ENCODE data around the gene DPPA2. TPM values are rescaled to one million over a fixed set of nuclear protein-coding genes. Genes with fewer than 3 reads are reported as not detected.

DPPA2 gene
- total RNA-seq, 2 experiments from 2014 or later, result not detected

DNA sequence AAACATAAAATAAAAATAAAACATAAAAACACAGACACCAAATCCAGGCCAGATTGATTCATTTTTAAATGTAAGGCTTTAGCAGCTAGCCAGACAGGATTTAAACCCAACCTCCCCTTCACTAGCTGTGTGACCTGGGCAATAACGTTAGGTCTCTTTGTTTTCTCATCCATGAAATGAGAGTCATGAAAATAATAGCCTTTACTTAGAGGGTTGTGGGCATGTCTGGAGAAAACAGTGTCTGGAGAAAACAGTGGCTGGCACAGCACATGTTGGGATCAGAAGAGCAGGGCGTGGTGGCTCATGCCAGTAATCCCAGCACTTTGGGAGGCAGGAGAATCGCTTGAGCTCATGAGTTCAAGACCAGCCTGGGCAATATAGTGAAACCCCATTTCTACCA is 22.9 kb upstream of the DPPA2 start:
- intact Hi-C loops (cut with micrococcal nuclease), result no loop called here
- H3K4me3 Mint-ChIP-seq, result no peak overlapping the region
- peaks cover 5% of the 10 kb centered on the region for H3K36me3 Mint-ChIP-seq (ENCODE audit: low read depth)
- DNase-seq, result no peak
- peaks cover 12% of the 10 kb centered on the region for H3K4me1 Mint-ChIP-seq (ENCODE audit: low read depth)
- H3K27ac Mint-ChIP-seq, result no peak overlapping the region
- peaks cover 1% of the 10 kb centered on the region for H3K9me3 Mint-ChIP-seq
- CTCF ChIA-PET, result no interaction called here
- peaks cover 24% of the 10 kb centered on the region for H3K27me3 Mint-ChIP-seq (ENCODE audit: low read depth)

DNA sequence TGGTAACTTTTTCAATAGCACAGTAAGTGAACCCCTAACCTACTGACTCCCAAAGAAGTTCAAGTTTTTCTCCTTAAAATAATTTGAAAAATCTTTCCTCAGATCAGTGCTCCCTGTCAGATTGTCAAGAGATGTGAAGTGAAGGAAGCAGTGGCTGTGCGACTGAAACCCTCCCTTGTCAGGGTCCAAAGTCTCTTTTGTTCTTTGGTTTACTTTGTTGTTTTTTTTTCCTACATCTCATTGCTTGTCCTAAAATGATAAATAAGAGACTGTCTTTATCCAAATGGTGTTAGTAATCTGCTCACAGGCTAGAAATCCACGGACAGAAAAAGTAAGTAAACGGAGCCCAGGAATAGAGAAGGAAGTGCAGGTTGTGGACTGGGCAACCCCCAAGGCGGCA is 22.0 kb upstream of the DPPA2 start:
- Mint-ChIP-seq H3K4me3 (no peak overlapping the region), H3K27ac (no peak overlapping the region), H3K4me1 (ENCODE audit: low read depth) (peaks cover 12% of the 10 kb centered on the region), H3K36me3 (ENCODE audit: low read depth) (peaks cover 5% of the 10 kb centered on the region), H3K27me3 (ENCODE audit: low read depth) (peaks cover 24% of the 10 kb centered on the region), H3K9me3 (peaks cover 1% of the 10 kb centered on the region)
- DNase-seq, result no peak
- CTCF ChIA-PET, result no interaction called here
- intact Hi-C loops (cut with micrococcal nuclease), result no loop called here

DNA sequence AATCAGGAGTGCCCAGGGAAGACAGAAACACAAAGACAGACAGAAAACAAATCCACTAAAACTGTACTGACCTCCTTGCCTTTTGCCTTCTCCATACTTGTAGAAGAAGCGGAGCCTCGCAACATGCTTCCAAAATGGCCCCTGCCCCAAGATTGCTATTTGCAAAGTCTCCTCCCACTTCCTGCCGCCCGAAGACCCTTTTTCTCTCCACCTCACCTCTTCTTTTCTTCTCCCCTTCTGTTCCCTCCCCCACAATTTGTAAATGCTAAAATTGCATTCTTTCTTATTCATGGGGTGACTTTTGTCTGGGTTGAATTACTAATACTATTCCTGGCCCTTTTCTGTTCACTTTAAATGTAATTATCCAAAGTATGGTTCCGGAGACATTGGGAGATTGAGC is 21.1 kb upstream of the DPPA2 start, which contains the start of gene DPPA4:
TSS of gene DPPA4 (minus strand) at position 154 of the 400 bp plus-strand sequence. CDS start at position 125, 29 bp downstream.
- peaks cover 5% of the 10 kb centered on the region for H3K36me3 Mint-ChIP-seq (ENCODE audit: low read depth)
- peaks cover 12% of the 10 kb centered on the region for H3K4me1 Mint-ChIP-seq (ENCODE audit: low read depth)
- peaks cover 24% of the 10 kb centered on the region for H3K27me3 Mint-ChIP-seq (ENCODE audit: low read depth)
- H3K9me3 Mint-ChIP-seq, result peaks cover 1% of the 10 kb centered on the region
- intact Hi-C loops (cut with micrococcal nuclease), result no loop called here
- no peak within 1 kb of the TSS for H3K27ac Mint-ChIP-seq
- CTCF ChIA-PET, result no interaction called here
- peak within 1 kb of the TSS; percentile 46 for H3K4me3 Mint-ChIP-seq
- no peak for DNase-seq

DNA sequence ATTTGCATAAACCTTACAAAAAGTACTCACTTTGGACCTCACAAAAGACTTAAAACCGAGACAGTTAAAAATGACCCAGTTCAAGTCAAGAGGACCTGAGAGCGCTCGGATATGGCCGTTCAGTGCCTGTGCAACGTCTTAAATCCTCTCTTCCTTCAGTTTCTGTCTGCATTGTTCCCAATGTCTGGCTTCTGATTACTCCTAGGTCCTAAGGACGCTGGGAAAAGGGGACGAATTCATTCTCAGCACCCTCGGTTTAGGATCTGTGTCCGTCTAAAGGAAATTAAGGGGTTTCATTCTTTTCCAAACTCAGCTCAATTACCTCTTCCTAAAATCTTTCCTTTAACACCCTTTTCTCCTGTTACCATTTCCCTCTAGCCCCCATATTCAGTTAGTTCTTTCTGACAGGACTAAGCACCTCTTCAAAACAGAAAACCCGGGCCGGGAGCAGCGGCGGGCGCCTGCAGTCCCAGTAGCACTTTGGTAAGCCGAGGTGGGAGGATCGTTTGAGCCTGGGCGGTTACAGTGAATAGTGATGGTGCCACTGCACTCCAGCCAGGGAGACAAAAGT is 20.1 kb upstream of the DPPA2 start:
- Mint-ChIP-seq H3K4me3 (peak overlapping the region; percentile 46), H3K9me3 (no peaks in the 10 kb centered on the region), H3K27me3 (ENCODE audit: low read depth) (peaks cover 24% of the 10 kb centered on the region), H3K27ac (no peak overlapping the region), H3K4me1 (ENCODE audit: low read depth) (peaks cover 12% of the 10 kb centered on the region), H3K36me3 (ENCODE audit: low read depth) (peaks cover 5% of the 10 kb centered on the region)
- CTCF ChIA-PET, result no interaction called here
- peak; percentile 19 for DNase-seq
- intact Hi-C loops (cut with micrococcal nuclease), result no loop called here

DNA sequence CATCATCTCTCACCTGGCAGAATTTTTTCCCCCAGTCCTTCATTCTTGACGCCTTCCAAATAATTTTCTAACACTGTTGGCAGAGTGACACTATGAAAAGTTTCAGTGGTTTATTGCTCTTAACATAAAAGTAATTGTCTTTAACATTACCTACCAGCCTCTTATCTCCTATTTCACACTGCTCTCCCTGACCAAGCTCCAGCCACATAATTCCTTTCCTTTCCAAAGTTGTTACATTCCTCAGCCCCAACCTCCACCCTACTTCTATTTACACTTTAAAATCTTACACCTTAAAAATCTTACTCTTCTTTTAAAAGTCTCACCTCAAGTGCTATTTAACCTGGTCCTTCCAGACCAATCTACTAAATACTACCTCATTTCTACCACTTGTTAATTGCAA is 18.3 kb upstream of the DPPA2 start:
- peaks cover 5% of the 10 kb centered on the region for H3K36me3 Mint-ChIP-seq (ENCODE audit: low read depth)
- peaks cover 12% of the 10 kb centered on the region for H3K4me1 Mint-ChIP-seq (ENCODE audit: low read depth)

DNA sequence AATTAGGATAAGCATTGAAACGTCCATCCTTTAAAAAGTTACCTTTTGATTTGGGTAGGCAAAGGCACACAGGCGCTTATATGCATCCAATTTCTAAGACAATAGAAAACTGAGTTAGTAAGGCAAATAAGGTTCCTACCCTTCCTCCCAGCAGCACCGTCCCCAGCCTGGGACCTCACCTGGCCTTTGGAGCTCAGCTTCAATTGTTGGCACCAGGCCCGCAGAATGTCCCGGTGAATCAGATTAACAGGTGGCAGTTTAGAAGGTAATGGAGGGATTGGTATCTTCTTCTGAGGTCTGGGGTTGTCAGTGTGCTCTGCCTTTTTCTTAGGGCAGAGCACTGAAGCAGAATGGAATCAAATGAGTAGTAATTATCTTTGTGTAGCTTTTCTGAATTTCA is 15.4 kb upstream of the DPPA2 start:
- H3K27me3 Mint-ChIP-seq (ENCODE audit: low read depth), result peaks cover 6% of the 10 kb centered on the region
- H3K4me1 Mint-ChIP-seq (ENCODE audit: low read depth), result peaks cover 5% of the 10 kb centered on the region
- DNase-seq, result no peak
- peaks cover 3% of the 10 kb centered on the region for H3K36me3 Mint-ChIP-seq (ENCODE audit: low read depth)
- no peak overlapping the region for H3K27ac Mint-ChIP-seq
- CTCF ChIA-PET, result no interaction called here
- intact Hi-C loops (cut with micrococcal nuclease), result no loop called here
- no peaks in the 10 kb centered on the region for H3K9me3 Mint-ChIP-seq
- no peak overlapping the region for H3K4me3 Mint-ChIP-seq

More for the DNA sequence above, 18.3 kb upstream of the DPPA2 start:
- Mint-ChIP-seq H3K9me3 (no peaks in the 10 kb centered on the region), H3K4me3 (no peak overlapping the region), H3K27ac (no peak overlapping the region), H3K27me3 (ENCODE audit: low read depth) (peaks cover 24% of the 10 kb centered on the region)
- DNase-seq, result no peak
- CTCF ChIA-PET, result no interaction called here
- intact Hi-C loops (cut with micrococcal nuclease), result no loop called here

DNA sequence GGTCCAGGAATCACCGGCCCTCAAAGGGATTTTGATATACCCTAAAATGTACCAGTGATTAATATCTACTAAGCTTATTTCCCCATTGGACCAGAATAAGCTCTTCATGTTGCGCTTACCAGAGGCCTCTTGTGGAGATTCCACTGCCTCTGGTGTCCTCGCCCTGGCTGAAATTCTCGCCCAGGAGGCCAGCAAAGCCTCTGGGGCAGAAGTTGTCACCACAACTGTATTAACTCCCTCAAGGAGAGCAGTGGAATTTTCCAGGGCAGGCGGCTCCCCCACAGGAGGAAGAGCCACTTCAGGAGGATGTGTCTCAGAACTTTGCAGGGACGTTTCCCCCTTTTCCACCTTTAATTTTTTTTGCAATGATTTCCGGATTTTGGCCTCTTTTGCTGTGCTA is 14.1 kb upstream of the DPPA2 start:
- Mint-ChIP-seq H3K4me1 (ENCODE audit: low read depth) (no peaks in the 10 kb centered on the region), H3K36me3 (ENCODE audit: low read depth) (no peaks in the 10 kb centered on the region), H3K9me3 (no peaks in the 10 kb centered on the region), H3K4me3 (no peak overlapping the region), H3K27me3 (ENCODE audit: low read depth) (no peaks in the 10 kb centered on the region), H3K27ac (no peak overlapping the region)
- CTCF ChIA-PET, result no interaction called here
- DNase-seq, result no peak
- intact Hi-C loops (cut with micrococcal nuclease), result no loop called here

DNA sequence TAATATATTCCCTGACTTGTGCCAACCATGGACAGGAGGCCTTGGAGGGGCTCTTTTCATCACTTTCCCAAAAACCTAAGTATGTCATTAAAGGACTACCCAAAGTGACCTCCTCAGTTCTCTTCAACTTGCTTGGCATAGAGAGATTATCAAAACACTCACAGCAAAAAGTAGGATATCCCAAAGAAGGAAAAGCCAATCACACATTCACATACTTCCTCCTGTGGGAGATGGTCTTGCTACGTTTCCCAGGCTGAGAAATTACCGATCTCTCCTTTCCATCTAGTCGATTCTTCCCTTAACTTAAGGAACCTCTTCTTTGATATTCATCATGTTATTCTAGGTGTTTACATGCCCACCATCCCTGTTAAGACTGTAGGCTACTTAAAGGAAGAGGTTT is 11.9 kb upstream of the DPPA2 start:
- H3K36me3 Mint-ChIP-seq (ENCODE audit: low read depth), result no peaks in the 10 kb centered on the region
- CTCF ChIA-PET, result no interaction called here

DNA sequence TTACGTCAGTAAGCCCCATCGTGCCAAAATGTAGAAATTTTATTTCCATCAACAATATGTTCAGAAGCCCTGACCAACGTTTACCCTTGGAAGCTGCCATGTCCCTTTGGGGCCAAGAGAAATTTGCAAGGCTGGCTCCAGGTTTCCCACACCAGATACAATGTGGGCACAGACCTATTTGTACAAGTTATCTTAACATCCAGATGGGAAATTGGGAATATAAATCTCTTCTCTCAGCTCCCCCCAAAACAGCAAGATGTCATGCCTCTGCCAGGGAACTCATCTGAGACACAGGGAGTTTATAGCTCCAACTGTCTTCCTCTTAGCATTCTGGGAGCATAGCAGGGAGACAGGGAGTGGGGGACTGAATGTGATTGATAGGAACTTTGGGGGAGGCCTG is 9.3 kb upstream of the DPPA2 start:
- H3K27me3 Mint-ChIP-seq (ENCODE audit: low read depth), result no peaks in the 10 kb centered on the region
- no peak for DNase-seq
- intact Hi-C loops (cut with micrococcal nuclease), result no loop called here
- no peaks in the 10 kb centered on the region for H3K36me3 Mint-ChIP-seq (ENCODE audit: low read depth)
- H3K27ac Mint-ChIP-seq, result no peak overlapping the region
- CTCF ChIA-PET, result no interaction called here
- H3K4me1 Mint-ChIP-seq (ENCODE audit: low read depth), result no peaks in the 10 kb centered on the region
- no peak overlapping the region for H3K4me3 Mint-ChIP-seq
- H3K9me3 Mint-ChIP-seq, result no peaks in the 10 kb centered on the region

More for the DNA sequence above, 11.9 kb upstream of the DPPA2 start:
- no peaks in the 10 kb centered on the region for H3K27me3 Mint-ChIP-seq (ENCODE audit: low read depth)
- no peak overlapping the region for H3K4me3 Mint-ChIP-seq
- no peak overlapping the region for H3K27ac Mint-ChIP-seq
- intact Hi-C loops (cut with micrococcal nuclease), result no loop called here
- no peaks in the 10 kb centered on the region for H3K4me1 Mint-ChIP-seq (ENCODE audit: low read depth)
- no peaks in the 10 kb centered on the region for H3K9me3 Mint-ChIP-seq
- DNase-seq, result no peak

DNA sequence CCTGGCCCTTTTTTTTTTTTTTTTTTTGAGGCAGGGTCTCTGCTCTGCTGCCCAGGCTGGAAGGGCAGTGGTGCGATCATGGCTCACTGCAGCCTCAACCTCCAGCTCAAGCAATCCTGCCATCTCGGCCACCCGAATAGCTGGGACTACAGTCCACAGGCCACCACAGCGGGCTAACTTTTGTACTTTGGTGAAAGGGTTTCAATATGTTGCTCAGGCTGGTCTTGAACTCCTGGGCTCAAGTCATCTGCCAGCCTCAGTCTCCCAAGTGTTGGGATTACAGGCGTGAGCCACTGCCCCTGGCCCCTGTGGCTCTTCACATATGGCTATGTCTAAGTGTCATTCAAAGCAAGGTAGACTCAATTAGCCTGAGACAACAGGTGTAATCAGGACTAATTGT is 8.8 kb upstream of the DPPA2 start:
- Mint-ChIP-seq H3K4me3 (no peak overlapping the region), H3K9me3 (no peaks in the 10 kb centered on the region), H3K4me1 (ENCODE audit: low read depth) (no peaks in the 10 kb centered on the region), H3K36me3 (ENCODE audit: low read depth) (no peaks in the 10 kb centered on the region), H3K27me3 (ENCODE audit: low read depth) (no peaks in the 10 kb centered on the region), H3K27ac (no peak overlapping the region)
- no peak for DNase-seq
- CTCF ChIA-PET, result interaction anchor here (0.6 kb wide), 1 partner anchor 653 kb away, joined by 3 read pairs; no protein-coding TSS in a partner anchor
- intact Hi-C loops (cut with micrococcal nuclease), result no loop called here

DNA sequence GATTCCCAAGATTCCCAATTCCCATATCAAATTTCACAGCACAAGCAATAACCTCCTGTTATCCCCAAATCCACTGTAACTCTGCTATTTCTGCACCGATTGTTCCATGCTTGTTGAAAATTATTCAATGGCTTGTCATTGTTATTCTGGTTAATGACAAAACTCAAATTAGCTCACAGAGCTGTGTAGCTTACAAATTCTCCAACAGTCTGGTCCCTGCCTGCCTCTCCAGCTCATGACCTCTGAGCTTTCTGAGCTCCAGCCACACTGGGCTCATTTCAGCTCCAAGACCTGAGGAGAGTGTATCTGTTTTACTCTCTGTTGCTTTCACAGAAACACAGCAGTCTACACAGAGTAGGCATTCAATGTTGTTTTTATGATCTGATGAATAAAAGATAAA is 3.3 kb downstream of the DPPA2 start:
- H3K27me3 Mint-ChIP-seq (ENCODE audit: low read depth), result no peaks in the 10 kb centered on the region
- no peaks in the 10 kb centered on the region for H3K4me1 Mint-ChIP-seq (ENCODE audit: low read depth)
- H3K36me3 Mint-ChIP-seq (ENCODE audit: low read depth), result no peaks in the 10 kb centered on the region
- no peaks in the 10 kb centered on the region for H3K9me3 Mint-ChIP-seq
- H3K27ac Mint-ChIP-seq, result no peak overlapping the region
- DNase-seq, result no peak
- no peak overlapping the region for H3K4me3 Mint-ChIP-seq
- CTCF ChIA-PET, result no interaction called here
- intact Hi-C loops (cut with micrococcal nuclease), result no loop called here

DNA sequence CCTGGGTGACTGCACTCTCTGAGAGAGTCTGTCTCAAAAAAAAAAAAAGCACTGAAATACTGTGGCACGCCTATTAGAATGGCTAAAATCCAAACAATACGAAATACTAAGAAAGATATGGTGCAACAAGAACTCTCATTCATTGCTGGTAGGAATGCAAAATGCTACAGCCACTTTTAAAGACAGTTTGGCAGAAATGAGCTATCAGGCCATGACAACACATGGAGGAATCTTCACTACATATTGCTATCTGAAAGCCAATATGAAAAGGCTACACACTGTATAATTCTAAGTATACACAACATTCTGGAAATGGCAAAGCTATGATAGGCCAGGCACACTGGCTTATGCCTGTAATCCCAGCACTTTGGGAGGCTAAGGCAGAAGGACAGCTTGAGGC is 18.8 kb downstream of the DPPA2 start:
- DNase-seq, result no peak
- no peak overlapping the region for H3K27ac Mint-ChIP-seq
- H3K27me3 Mint-ChIP-seq (ENCODE audit: low read depth), result no peaks in the 10 kb centered on the region
- intact Hi-C loops (cut with micrococcal nuclease), result no loop called here
- H3K4me3 Mint-ChIP-seq, result no peak overlapping the region
- no peaks in the 10 kb centered on the region for H3K36me3 Mint-ChIP-seq (ENCODE audit: low read depth)
- H3K4me1 Mint-ChIP-seq (ENCODE audit: low read depth), result no peaks in the 10 kb centered on the region
- CTCF ChIA-PET, result no interaction called here
- no peaks in the 10 kb centered on the region for H3K9me3 Mint-ChIP-seq

DNA sequence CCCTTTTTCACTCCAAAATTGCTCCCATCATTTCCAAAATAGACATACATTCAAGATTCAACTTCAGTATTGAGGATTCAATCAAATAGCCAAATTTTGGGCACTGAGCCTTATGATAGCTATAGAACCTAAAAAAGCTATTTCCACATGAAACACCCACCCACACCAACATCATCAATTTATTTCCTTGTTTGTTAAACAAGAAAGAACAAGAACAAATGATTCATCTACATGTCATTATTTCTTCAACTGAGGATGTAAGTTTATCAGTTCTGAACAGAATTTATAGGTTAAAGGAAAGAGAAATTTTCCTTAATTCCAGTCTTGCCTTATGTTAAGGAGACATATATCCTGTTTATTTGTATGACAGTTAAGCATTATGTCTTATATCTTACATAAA is 32.2 kb downstream of the DPPA2 start:
- intact Hi-C loops (cut with micrococcal nuclease), result no loop called here
- Mint-ChIP-seq H3K4me1 (ENCODE audit: low read depth) (no peaks in the 10 kb centered on the region), H3K27ac (no peak overlapping the region), H3K36me3 (ENCODE audit: low read depth) (no peaks in the 10 kb centered on the region), H3K27me3 (ENCODE audit: low read depth) (peaks cover 2% of the 10 kb centered on the region), H3K9me3 (no peaks in the 10 kb centered on the region), H3K4me3 (no peak overlapping the region)
- CTCF ChIA-PET, result interaction anchor here (2.0 kb wide), 1 partner anchor 8 kb away, joined by 6 read pairs; no protein-coding TSS in a partner anchor
- DNase-seq, result no peak
